ENCODE measurements around the gene RTL5.
A peak's percentile ranks its signal among the peaks of the same experiment; 100 is the strongest.

Gene RTL5

DNA sequence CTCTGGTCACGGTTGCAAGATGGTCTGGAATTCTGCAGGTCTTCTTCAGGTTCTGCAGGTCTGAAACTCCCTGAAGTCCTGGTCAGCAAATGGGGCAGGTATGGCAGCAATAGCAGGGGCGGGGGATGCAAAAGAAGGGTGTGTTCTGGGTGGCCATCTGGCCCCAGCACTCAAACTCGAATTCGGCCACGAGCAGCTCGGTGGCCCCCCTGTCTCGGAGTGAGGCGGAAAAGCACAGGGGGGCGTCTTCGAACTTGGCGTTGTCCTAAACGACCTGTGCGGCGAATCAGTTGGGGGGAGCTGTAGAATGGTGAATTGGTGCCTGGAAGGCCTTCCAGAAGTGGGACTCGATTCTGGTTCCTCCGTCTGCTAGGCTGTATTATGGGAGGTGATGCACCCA is 2.1 kb downstream of the RTL5 start:
- DNase-seq, result no peak

DNA sequence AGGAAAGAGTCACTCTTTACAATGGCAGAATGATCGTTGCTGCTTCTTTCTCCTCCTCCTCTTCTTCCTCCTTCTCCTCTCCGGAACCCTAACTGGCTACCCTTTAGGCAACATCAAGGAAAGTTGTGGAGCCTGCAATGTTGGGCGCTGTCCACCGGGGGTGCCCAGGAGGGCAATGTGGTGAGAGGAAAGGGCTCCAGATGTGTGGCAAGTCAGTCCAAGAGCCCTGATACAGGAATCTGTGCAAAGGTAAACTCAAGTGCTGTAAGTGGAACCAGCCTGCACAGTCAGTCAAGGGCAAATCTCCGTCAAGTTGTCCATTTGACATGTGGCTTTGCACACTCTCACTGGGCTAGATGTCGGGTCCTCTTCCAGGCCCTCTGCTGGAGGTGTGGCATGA is 2.8 kb downstream of the RTL5 start:
- DNase-seq, result peak; percentile 26 to 27

DNA sequence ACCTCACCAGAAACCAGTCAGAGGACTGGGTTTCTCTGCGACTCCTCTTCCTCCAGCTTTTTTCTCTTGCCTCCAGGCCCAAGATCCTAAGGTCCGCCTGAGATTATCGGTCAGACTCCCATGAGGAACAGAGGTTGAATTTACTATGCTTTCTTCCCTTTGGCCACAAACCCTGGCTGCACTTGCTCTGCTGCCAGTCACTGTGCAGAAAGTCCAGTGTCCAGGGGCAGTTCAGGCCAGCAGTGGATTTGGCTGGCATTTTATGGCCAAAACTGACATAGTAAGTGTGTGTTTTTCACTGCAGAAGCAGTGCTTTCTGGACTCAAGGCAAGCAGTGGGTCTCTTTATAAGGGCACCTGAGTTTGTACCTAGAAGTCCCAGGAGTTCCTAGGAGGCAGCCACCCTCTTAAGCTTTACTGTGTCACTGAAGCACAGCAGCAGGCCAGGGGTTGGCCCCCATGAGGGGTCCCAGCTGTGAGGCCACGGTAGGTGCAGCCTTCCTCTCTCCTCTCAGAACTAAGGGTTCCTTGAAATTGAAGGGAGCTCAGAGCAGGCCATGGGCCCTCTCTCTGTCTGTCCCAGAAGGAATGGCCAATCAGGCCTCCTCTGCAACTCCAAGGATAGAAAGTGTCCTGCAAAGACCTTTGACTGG is 3.4 kb downstream of the RTL5 start:
- DNase-seq, result no peak

DNA sequence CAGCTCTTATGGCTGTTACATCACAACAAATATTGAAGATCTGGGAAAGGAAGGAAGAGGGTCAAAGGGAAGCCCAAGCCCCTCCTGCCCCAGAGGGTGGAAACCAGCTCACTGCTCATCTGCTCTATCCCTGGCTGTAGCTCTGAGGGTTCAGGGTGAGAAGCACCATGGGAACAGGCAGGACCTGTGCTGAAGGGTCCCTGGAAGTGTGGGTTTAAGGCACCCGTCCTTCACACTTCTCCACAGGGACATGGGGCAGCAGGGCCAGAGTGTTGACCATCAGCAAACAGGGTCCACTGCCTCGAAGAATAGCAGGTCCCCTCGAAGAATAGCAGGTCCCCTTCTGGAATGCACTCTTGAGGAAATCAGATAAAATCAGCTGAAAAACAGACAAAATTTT is 4.4 kb downstream of the RTL5 start:
- no peak for DNase-seq

GRCh38 chrX:72126539-72127140 is 5.1 kb downstream of the RTL5 start:
- peak; percentile 86 to 87 for DNase-seq

DNA sequence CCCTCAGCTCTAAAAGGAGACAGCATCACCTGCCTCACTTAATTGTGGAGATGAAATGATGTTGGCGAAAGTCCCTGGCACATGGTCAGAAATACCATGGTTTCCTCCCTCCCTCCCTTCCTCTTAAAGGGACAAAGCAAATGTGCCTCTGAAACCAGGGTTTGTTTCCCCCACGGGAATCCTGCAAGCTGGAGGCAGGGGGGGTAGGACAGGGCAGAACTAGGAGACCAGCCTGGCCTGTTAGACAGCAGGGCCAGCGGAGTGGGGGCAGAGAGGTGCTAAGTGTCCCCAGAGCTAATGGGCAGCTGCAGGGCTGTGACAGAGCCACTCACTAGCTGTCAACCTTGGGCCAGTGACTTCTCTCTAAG is 5.7 kb downstream of the RTL5 start:
- DNase-seq, result no peak

DNA sequence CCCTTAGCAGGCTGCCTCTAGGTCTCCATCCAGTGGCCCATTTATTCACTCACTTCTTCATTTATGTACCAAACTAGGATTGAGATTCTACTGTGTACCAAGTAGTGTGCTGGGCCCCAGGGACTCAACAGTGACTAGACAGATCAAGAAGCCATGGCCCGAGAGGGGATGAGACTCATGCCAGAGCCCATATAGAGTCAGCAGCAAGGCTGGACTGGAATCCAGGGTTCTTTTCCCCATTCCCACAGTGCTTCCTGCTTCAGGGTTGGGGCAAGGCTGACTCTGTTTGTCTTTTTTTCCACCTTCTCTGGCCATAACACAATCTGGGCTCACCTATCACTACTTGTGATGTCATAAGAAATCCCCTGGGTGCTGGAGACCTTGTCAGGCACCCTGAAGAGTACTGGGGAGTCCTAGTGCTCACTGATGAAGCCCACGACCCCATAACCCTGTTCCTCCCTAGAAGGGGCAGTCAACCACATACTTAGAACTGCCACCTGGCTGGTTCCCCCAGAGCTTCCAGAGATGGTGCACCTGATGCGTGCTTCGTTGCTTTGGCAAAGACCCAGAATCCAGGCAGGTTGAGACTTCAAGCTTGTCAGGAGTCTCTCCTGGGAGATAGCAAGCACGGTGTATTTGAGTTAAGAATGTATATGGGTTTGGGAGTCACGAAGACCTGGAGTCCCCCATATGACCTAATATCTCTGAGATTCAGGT is 6.2 kb downstream of the RTL5 start:
- no peak for DNase-seq

- DNase-seq, result no peak
These were observed 7.0 kb downstream of the RTL5 start for GRCh38 chrX:72124540-72125201.

- no peak for DNase-seq
These were observed 8.1 kb downstream of the RTL5 start for GRCh38 chrX:72123471-72124185.

DNA sequence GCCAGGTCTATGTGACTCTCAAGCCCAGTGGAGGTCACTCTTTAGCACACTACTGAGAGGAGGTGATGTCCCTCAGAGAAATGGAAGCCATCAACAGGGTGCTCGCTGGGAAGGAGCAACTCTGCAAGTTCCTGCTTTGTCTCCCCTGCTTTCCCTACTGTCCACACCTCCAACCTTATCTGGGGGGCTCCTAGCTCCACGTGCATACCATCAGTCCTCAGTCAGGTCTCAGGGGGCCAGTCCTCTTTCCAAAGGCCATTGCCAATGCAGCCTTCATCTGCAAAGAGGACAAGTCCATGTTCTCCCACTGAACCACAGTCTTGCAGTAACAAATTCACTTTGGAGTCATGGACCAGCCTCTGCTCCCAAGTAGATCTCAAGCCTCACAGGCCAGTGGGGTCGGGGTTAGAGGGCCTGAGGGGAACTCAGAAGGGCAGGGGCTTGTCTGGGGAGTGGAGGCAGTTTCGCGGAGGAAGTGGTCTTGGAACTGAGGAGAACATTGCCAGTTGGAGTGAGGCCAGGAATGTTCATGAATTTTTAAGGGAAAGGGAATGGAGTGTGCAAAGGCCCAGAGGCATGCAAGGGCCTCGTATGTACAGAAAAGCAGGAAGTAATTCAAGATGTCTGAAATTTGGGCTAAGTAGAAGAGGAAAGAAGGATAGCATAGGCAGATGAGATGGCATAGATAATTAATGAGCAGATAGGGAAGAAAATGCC is 8.9 kb downstream of the RTL5 start:
- DNase-seq, result no peak

DNA sequence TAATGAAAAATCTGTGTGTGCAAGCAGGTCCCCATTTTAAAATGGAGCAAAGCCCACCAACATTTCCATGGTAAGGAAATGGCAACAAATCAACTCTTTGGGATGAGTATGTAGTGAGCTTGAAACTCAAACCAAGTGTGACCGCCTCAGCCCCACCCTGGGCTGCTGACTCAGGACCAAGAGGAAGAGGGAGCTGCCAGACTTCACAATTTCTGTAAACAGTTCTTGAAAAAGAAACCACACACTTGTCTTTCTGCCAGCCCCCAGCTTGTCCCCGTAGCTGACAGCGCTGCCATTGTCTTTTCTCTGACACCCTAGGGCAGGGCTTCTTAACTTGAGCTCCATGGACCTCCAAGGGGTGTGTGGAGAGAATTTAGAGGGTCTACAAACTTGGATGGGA is 10.3 kb downstream of the RTL5 start:
- peak in 1 of 2 donors; percentile 28 for DNase-seq

- no peak for DNase-seq
These were observed 10.9 kb downstream of the RTL5 start for GRCh38 chrX:72120837-72121236.

- DNase-seq, result no peak
These were observed 14.0 kb downstream of the RTL5 start for GRCh38 chrX:72117636-72118210.

DNA sequence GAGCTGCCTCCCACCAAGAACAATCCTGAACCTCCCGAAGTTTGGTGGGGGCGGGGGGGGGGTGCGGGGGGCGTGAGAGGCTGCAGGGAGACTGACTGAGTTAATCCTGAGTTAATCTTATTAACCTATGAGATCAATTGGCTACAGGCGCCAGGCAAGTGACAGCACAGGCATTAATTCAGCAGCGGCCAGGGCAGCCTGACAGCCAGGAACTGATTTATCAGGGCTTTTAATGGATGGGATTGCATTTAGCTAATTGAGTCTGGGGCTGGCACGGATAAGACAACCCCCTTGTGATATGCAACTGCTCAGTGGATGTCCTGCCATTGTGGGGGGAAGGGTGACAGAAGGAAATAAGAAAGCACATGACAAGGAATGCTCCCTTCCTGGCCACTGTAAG is 16.3 kb downstream of the RTL5 start:
- no peak for DNase-seq

DNA sequence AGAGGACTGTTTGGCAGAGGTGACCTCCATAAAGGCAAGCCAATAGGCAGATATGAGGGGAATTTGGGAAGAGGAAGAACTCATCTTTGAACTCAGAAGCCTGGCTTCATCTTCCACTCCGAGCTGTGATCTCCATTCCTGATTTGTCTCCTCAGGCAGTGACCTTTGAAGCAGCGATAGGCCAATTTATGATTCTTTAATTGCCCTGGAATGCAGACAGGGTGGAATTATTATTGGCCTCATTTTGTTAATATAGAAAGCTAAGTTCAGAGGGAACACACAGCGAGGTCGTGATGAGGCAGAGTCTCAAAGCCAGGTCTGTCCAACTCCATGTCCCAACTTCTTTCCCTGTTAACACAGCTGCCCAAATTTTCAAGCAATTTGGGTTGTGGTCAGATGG is 16.9 kb downstream of the RTL5 start:
- DNase-seq, result no peak

GRCh38 chrX:72114306-72114705 is 17.4 kb downstream of the RTL5 start:
- DNase-seq, result no peak

DNA sequence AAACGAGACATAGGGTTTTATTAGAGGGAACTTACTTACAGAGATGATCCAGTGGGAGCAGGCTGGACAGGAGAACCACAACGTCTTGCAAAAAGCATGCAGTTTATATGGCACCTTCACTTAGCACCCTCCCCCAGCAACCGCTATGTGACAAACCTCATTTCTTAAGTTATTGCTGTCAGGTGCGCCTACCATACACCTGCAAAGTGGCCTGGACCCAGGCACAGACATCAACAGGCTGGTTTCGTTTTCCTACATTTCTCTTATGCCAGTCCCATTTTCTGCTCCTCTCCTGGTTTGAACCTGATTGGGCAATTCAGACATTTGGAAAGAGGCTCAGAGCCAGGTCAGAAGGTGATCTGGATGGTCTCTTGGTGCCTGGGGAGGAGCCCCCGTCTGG is 18.3 kb downstream of the RTL5 start:
- DNase-seq, result no peak

DNA sequence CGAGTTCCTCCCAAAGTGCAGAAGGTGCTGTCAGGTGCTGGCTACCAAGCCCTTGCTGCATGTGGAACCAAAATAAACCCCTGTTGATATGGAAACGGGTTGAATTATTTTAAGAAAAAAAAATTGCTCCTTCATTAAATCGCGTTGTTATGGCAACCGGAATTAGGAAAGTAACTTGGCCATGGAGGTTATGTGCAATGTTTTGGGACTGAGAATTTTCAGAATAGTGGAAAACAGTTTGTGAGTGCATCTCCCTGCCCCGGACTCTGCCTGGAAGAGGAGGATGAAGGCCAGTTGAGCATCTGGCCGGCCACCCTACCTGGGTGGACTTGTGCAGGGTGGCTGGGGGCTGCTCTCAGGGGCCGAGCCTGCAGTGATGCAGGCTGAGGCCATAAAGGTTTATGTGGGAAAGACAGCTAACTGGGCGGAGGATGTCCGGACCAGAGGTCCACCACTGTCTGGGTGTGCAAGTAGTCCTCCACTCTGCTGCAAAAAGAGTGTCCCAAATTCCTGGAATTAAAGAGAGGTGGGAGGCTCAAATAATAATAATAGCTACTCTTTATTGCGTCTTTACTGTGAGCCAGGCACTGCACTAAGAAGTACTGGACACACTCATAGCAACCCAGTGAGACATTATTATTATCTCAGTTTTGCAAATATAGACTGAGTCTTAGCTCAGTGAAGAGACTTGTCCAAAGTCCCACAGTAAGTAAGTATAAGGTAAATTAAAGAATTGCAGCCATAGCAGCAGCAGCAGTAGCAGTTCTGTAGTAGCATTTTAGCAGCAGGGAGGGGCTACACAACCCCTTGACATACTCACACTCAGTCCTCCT is 20.6 kb downstream of the RTL5 start:
- DNase-seq, result no peak

- no peak for DNase-seq
These were observed 21.5 kb downstream of the RTL5 start for GRCh38 chrX:72110051-72110875.

GRCh38 chrX:72108666-72109065 is 23.0 kb downstream of the RTL5 start:
- DNase-seq, result no peak

Measured in stimulated activated CD4-positive, alpha-beta T cell treated with anti-CD3 and anti-CD28 coated beads, Interleukin-2, amount 100 ng/mL, for 24 hours (primary cell).